Kidney epithelial cell (primary cell): ENCODE measurements around the gene COPG2. TPM values are rescaled to one million over a fixed set of nuclear protein-coding genes. Genes with fewer than 3 reads are reported as not detected.

ENCODE experiments used
- DNase-seq: peaks from one replicate; pipeline ENCODE4 v3.0.0-alpha.2; 2010; ENCODE audit warnings: low read depth
- H3K27me3 ChIP-seq: 2 replicates; pipeline ENCODE4 v1.6.0; 2011; ENCODE audit warnings: low read length; ENCODE audit not compliant: control insufficient read depth, insufficient read depth
- H3K36me3 ChIP-seq: 2 replicates; pipeline ENCODE4 v1.5.1; 2011; ENCODE audit warnings: low read length; ENCODE audit not compliant: control insufficient read depth, insufficient read depth
- H3K4me3 ChIP-seq: 2 replicates; pipeline ENCODE4 v1.5.1; 2011; ENCODE audit warnings: low read depth, mild to moderate bottlenecking, control low read depth, low read length
- total RNA-seq: library from RNA; depleted of rRNA; stranded (reverse); fragments of >200 nt; gene quantifications from 2 replicates; pipeline ENCODE4 v1.2.3, GENCODE V29; 2015
- TF ChIP-seq, protein P1 (sequence below): IDR thresholded peaks from 2 replicates; pipeline ENCODE4 v1.5.1; 2011; ENCODE audit warnings: mild to moderate bottlenecking, moderate library complexity, low read length, control low read depth, inconsistent platforms; ENCODE audit not compliant: insufficient read depth, poor library complexity, severe bottlenecking

COPG2 gene
- total RNA-seq, 1 donor from 2014 or later, result 37.9 TPM

GRCh38 chr7:130479716-130480400 lies 188.7 kb downstream of the COPG2 start:
- DNase-seq, result no peak
- Histone ChIP-seq H3K4me3 (no peak overlapping the region), H3K36me3 (no peaks in the 10 kb centered on the region), H3K27me3 (no peaks in the 10 kb centered on the region)
- TF ChIP-seq, protein P1, sequence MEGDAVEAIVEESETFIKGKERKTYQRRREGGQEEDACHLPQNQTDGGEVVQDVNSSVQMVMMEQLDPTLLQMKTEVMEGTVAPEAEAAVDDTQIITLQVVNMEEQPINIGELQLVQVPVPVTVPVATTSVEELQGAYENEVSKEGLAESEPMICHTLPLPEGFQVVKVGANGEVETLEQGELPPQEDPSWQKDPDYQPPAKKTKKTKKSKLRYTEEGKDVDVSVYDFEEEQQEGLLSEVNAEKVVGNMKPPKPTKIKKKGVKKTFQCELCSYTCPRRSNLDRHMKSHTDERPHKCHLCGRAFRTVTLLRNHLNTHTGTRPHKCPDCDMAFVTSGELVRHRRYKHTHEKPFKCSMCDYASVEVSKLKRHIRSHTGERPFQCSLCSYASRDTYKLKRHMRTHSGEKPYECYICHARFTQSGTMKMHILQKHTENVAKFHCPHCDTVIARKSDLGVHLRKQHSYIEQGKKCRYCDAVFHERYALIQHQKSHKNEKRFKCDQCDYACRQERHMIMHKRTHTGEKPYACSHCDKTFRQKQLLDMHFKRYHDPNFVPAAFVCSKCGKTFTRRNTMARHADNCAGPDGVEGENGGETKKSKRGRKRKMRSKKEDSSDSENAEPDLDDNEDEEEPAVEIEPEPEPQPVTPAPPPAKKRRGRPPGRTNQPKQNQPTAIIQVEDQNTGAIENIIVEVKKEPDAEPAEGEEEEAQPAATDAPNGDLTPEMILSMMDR, result no peak

- DNase-seq, result no peak
- TF ChIP-seq, protein P1, result no peak
- no peaks in the 10 kb centered on the region for H3K27me3 ChIP-seq
- no peaks in the 10 kb centered on the region for H3K36me3 ChIP-seq
- H3K4me3 ChIP-seq, result no peak overlapping the region
Observed at GRCh38 chr7:130478991-130479390, 189.6 kb downstream of the COPG2 start.

- H3K36me3 ChIP-seq, result no peaks in the 10 kb centered on the region
- no peaks in the 10 kb centered on the region for H3K27me3 ChIP-seq
- DNase-seq, result no peak
- TF ChIP-seq, protein P1, result no peak
- no peak overlapping the region for H3K4me3 ChIP-seq
Observed at GRCh38 chr7:130476297-130477150, 192.0 kb downstream of the COPG2 start.

GRCh38 chr7:130475776-130476175 lies 192.8 kb downstream of the COPG2 start:
- Histone ChIP-seq H3K36me3 (no peaks in the 10 kb centered on the region), H3K4me3 (no peak overlapping the region), H3K27me3 (no peaks in the 10 kb centered on the region)
- TF ChIP-seq, protein P1, result no peak
- no peak for DNase-seq

DNA sequence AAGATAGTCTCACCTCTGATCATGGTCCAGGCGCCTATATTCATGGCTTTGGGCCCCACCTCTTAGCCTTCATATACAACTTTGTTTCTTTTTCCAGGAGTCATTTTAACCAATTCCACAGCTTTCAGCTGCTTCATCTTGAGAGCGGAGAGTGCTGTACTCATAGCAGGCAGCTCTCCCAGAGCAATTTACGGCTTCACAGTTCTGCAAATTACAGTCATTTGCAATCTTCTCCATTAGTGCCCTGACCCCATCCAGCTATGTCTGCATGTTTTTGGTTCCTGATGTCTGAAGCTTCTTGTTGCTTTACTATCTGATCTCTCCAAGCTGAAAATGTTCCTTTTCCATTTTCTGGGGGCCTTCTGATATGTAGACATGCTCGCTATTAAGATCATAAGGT lies 194.7 kb downstream of the COPG2 start:
- no peaks in the 10 kb centered on the region for H3K27me3 ChIP-seq

More for the DNA sequence above, 194.7 kb downstream of the COPG2 start:
- DNase-seq, result no peak
- no peaks in the 10 kb centered on the region for H3K36me3 ChIP-seq
- no peak overlapping the region for H3K4me3 ChIP-seq
- TF ChIP-seq, protein P1, result no peak
